OCI-LY7 (cell line): ENCODE data around the gene SPG7.

ENCODE experiments used
- CTCF ChIP-seq: fragments of 200-600 bp; sonication (generic); conservative IDR thresholded peaks from 2 replicates; pipeline ENCODE4 v1.5.1; 2014; ENCODE audit warnings: mild to moderate bottlenecking, antibody characterized with exemption, low read length, moderate library complexity, mixed read lengths
- EZH2phosphoT487 ChIP-seq: fragments of 200-600 bp; sonication (generic); IDR thresholded peaks from 2 replicates; pipeline ENCODE4 v1.6.1; 2018; ENCODE audit warnings: low read depth, borderline replicate concordance, mild to moderate bottlenecking, mixed run types, antibody characterized with exemption, low read length, moderate library complexity, mixed read lengths

DNA sequence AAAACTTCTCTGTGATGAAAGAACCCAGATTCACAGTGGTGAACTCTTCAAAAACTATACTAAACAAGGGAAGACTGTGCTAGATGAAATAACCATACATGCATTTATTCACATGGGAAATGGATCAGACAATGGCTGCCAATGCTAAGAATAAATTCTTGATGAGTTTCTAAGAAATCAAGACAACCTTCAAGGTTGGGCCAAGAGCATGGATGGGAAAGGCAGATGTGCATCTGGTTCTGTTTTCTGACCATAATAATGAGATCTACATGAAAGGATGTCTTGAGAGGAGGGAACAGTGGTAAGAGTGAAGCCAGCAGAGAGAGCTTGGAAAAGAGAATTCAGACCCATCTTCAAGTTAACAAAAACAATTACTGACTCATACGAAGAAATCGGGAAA is 49.2 kb upstream of the SPG7 start:
- TF ChIP-seq CTCF = no peak
- TF ChIP-seq EZH2phosphoT487 = no peak
